Neural cell (in vitro differentiated cells): Measurements from ENCODE around the gene HIC1.

Experiments used
- CTCF ChIP-seq: fragments of 450-650 bp; IDR thresholded peaks from 2 replicates; pipeline ENCODE4 v1.5.1; 2014; ENCODE audit warnings: antibody characterized with exemption, mild to moderate bottlenecking, moderate library complexity; ENCODE audit not compliant: poor library complexity, severe bottlenecking
- EP300 ChIP-seq: fragments of 450-650 bp; conservative IDR thresholded peaks from 2 replicates; pipeline ENCODE4 v1.6.1; 2014; ENCODE audit warnings: antibody characterized with exemption, mild to moderate bottlenecking, moderate library complexity; ENCODE audit not compliant: poor library complexity, severe bottlenecking
- EZH2 ChIP-seq: fragments of 200-600, 300-800 bp; shearing (Covaris generic), sonication (generic); IDR thresholded peaks from 2 replicates; pipeline ENCODE4 v1.6.1; 2014; ENCODE audit warnings: antibody characterized with exemption, low read length, borderline replicate concordance, mild to moderate bottlenecking; ENCODE audit not compliant: insufficient read depth, poor library complexity, severe bottlenecking
- SMC3 ChIP-seq: fragments of 450-650 bp; conservative IDR thresholded peaks from 2 replicates; pipeline ENCODE4 v1.6.1; 2014; ENCODE audit warnings: antibody characterized with exemption, mild to moderate bottlenecking, moderate library complexity; ENCODE audit not compliant: poor library complexity
- TAF1 ChIP-seq: IDR thresholded peaks from 2 replicates; pipeline ENCODE4 v1.6.1; 2012; ENCODE audit warnings: low read depth
- TF ChIP-seq, protein P1 (sequence below): IDR thresholded peaks from 2 replicates; pipeline ENCODE4 v1.6.1; 2012; ENCODE audit warnings: borderline replicate concordance

GRCh38 chr17:2017274-2017941, 37.5 kb upstream of the HIC1 start:
- no peak for TF ChIP-seq CTCF
- no peak for TF ChIP-seq EP300
- TF ChIP-seq TAF1, result no peak
- TF ChIP-seq EZH2, result no peak
- no peak for TF ChIP-seq SMC3
- TF ChIP-seq, protein P1, sequence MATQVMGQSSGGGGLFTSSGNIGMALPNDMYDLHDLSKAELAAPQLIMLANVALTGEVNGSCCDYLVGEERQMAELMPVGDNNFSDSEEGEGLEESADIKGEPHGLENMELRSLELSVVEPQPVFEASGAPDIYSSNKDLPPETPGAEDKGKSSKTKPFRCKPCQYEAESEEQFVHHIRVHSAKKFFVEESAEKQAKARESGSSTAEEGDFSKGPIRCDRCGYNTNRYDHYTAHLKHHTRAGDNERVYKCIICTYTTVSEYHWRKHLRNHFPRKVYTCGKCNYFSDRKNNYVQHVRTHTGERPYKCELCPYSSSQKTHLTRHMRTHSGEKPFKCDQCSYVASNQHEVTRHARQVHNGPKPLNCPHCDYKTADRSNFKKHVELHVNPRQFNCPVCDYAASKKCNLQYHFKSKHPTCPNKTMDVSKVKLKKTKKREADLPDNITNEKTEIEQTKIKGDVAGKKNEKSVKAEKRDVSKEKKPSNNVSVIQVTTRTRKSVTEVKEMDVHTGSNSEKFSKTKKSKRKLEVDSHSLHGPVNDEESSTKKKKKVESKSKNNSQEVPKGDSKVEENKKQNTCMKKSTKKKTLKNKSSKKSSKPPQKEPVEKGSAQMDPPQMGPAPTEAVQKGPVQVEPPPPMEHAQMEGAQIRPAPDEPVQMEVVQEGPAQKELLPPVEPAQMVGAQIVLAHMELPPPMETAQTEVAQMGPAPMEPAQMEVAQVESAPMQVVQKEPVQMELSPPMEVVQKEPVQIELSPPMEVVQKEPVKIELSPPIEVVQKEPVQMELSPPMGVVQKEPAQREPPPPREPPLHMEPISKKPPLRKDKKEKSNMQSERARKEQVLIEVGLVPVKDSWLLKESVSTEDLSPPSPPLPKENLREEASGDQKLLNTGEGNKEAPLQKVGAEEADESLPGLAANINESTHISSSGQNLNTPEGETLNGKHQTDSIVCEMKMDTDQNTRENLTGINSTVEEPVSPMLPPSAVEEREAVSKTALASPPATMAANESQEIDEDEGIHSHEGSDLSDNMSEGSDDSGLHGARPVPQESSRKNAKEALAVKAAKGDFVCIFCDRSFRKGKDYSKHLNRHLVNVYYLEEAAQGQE, result no peak
